ENCODE data around the gene ZSCAN12.

GRCh38 chr6:28433119-28433518, 33.6 kb upstream of the ZSCAN12 start:
- no peak for TF ChIP-seq CTCF (optimal IDR thresholded peaks at IDR 0.05 in 1 of 3, IDR thresholded peaks at IDR 0.05 in 1 of 3, conservative IDR thresholded peaks at IDR 0.05 in 1 of 3; ENCODE audit: extremely low read depth in 1 of 3, insufficient read depth in 2 of 3, low read length in 3 of 3)
- no peak for TF ChIP-seq EZH2 (IDR thresholded peaks at IDR 0.05; ENCODE audit: low read length)

Data from keratinocyte (primary cell).